Effector memory CD4-positive, alpha-beta T cell (primary cell): ENCODE measurements around the gene UQCC3.

ENCODE experiments used
- DNase-seq, 3 donors: peaks; one replicate each; pipeline ENCODE4 v3.0.0-alpha.2; 2020
- H3K27ac ChIP-seq: 2 replicates; pipeline ENCODE4 v1.7.0; 2013; ENCODE audit warnings: mild to moderate bottlenecking, low read length, moderate library complexity; ENCODE audit not compliant: insufficient read depth, poor library complexity, severe bottlenecking
- H3K27me3 ChIP-seq: replicated peaks from 2 replicates; pipeline ENCODE4 v1.7.0; 2013; ENCODE audit warnings: mild to moderate bottlenecking, low read length; ENCODE audit not compliant: insufficient read depth, control insufficient read depth, poor library complexity, severe bottlenecking
- H3K36me3 ChIP-seq: 2 replicates; pipeline ENCODE4 v1.7.0; 2013; ENCODE audit warnings: mild to moderate bottlenecking, low read length, moderate library complexity; ENCODE audit not compliant: control insufficient read depth, insufficient read depth
- H3K4me1 ChIP-seq: 2 replicates; pipeline ENCODE4 v1.7.0; 2013; ENCODE audit warnings: low read length, mild to moderate bottlenecking; ENCODE audit not compliant: control insufficient read depth, insufficient read depth, poor library complexity, severe bottlenecking
- H3K4me3 ChIP-seq: 2 replicates; pipeline ENCODE4 v1.7.0; 2013; ENCODE audit warnings: low read length, low read depth, mild to moderate bottlenecking; ENCODE audit not compliant: insufficient read depth, poor library complexity, severe bottlenecking
- H3K9me3 ChIP-seq: 2 replicates; pipeline ENCODE4 v1.7.0; 2013; ENCODE audit warnings: mild to moderate bottlenecking, low read length, moderate library complexity; ENCODE audit not compliant: control insufficient read depth
- total RNA-seq, 3 donors: gene quantifications; one replicate each; lab custom pipeline; 2026; lab: John Stamatoyannopoulos, UW

UQCC3 gene, protein sequence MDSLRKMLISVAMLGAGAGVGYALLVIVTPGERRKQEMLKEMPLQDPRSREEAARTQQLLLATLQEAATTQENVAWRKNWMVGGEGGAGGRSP
- 4.2 to 6.6 (median 5.2) reads per million in 3 donors for total RNA-seq

GRCh38 chr11:62671608-62672389, at the start of gene UQCC3, which contains the start of gene LBHD1:
Gene UQCC3 (plus strand): TSS chr11:62671673. CDS start chr11:62671746, 73 bp downstream.
Gene LBHD1 (minus strand): TSS chr11:62672267. CDS start chr11:62670031, 2,236 bp downstream.
- H3K36me3 ChIP-seq, result peaks cover 10% of the 10 kb centered on the region
- DNase-seq, result peak; percentile 49 to 57 (median 52)
- H3K27me3 ChIP-seq, result no peaks in the 10 kb centered on the region
- peak within 1 kb of the TSS; percentile 82 for H3K4me3 ChIP-seq
- peak within 1 kb of the TSS; percentile 67 for H3K27ac ChIP-seq
- peaks cover 22% of the 10 kb centered on the region for H3K4me1 ChIP-seq
- H3K9me3 ChIP-seq, result no peaks in the 10 kb centered on the region

DNA sequence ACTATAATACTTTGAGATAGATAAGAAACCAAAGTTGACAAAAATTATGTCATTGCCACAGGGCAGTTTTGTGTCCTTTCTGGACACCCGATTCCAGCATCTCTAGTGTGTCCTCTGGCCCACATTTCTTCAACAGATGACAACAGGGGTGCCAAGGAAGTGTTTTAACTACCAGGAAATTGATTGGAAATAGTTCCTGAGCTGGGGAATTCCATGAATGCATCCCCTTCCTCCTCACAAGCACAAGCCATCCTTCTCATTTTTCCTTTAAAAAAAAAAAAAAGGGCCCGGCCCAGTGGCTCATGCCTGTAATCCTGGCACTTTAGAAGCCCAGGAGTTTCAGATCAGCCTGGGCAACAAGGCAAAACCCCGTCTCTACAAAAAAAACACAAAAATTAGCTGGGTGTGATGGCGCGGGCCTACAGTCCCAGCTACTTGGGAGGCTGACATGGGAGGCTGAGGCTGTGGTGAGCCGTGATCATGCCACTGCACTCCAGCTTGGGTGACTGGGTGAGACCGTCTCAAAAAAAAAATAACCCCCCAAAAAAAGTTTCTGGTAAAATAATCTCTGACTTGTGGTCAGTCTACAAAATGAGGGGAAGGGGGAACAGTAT, 48.9 kb upstream of the UQCC3 start:
- Histone ChIP-seq H3K36me3 (peaks cover 18% of the 10 kb centered on the region), H3K4me3 (no peak overlapping the region), H3K9me3 (no peaks in the 10 kb centered on the region), H3K4me1 (peaks cover 10% of the 10 kb centered on the region), H3K27ac (peak overlapping the region; percentile 82), H3K27me3 (no peaks in the 10 kb centered on the region)
- DNase-seq, result no peak

DNA sequence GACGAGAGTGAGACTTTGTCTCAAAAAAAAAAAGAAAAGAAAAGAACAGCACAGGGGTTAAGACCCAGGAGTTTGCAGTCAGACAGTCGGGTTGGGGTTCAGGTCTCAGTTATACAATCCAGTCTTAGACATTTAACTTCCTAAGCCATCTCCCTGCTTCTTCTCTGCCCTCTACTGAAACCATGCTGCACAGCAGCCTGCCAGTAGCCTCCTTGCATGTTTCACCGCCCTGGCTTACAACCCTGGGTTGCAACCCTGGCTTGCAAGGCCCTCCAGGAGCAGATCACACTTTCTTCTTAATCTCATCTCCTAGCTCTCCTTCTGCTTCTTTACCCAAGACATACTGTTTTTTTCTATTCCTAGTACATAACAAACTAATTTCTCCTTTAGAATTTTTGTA, 43.8 kb upstream of the UQCC3 start:
- H3K27me3 ChIP-seq, result no peaks in the 10 kb centered on the region
- no peak for DNase-seq
- H3K4me3 ChIP-seq, result no peak overlapping the region
- no peaks in the 10 kb centered on the region for H3K4me1 ChIP-seq
- no peaks in the 10 kb centered on the region for H3K9me3 ChIP-seq
- H3K36me3 ChIP-seq, result peaks cover 67% of the 10 kb centered on the region
- no peak overlapping the region for H3K27ac ChIP-seq

DNA sequence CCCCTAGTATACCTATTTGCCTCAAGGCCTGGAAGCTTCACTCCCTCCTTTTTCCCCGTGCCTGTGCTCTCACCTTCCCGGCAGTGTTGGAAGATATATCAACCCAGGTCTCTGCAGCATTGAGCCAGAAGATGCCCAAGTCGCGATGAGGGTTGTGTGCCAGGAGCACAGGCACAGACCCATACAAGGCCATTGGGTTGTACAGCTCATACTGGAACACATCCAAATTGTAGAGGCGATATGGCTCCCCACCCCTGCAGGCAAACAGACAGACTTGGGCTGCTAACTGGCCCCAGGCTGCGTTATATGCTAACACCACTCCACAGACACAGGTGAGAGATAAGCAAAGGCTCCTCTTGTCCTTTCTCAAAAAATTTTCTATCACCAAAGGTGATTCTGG, 39.0 kb upstream of the UQCC3 start:
- H3K36me3 ChIP-seq, result peaks cover 76% of the 10 kb centered on the region

DNA sequence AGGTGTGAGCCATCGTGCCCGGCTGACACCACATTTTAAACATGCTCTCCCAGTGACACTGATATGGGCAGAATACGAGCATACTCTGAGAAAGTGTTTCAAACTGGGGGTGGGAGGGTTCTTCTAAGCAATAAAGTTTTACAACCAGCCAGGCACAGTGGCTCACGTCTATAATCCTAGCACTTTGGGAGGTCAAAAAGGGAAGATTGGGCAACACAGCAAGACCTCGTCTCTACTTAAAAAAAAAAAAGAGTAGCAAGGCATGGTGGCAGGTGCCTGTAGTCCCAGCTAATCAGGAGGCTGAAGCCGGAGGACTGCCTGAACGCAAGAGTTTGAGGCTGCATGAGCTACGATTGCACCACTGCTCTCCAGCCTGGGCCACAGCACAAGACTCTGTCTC, 27.3 kb upstream of the UQCC3 start:
- no peak for DNase-seq
- no peak overlapping the region for H3K27ac ChIP-seq
- H3K27me3 ChIP-seq, result no peaks in the 10 kb centered on the region
- H3K36me3 ChIP-seq, result peaks cover 19% of the 10 kb centered on the region
- H3K9me3 ChIP-seq, result no peaks in the 10 kb centered on the region
- H3K4me3 ChIP-seq, result no peak overlapping the region
- H3K4me1 ChIP-seq, result peaks cover 7% of the 10 kb centered on the region

More for the DNA sequence above, 39.0 kb upstream of the UQCC3 start:
- DNase-seq, result no peak
- Histone ChIP-seq H3K27me3 (no peaks in the 10 kb centered on the region), H3K4me3 (no peak overlapping the region), H3K27ac (no peak overlapping the region), H3K9me3 (no peaks in the 10 kb centered on the region), H3K4me1 (peaks cover 4% of the 10 kb centered on the region)

GRCh38 chr11:62645671-62645945, 25.9 kb upstream of the UQCC3 start:
- Histone ChIP-seq H3K4me1 (peaks cover 7% of the 10 kb centered on the region), H3K27ac (peak overlapping the region; percentile 93), H3K4me3 (peak overlapping the region; percentile 74), H3K9me3 (no peaks in the 10 kb centered on the region), H3K27me3 (no peaks in the 10 kb centered on the region), H3K36me3 (peaks cover 22% of the 10 kb centered on the region)
- DNase-seq, result no peak

DNA sequence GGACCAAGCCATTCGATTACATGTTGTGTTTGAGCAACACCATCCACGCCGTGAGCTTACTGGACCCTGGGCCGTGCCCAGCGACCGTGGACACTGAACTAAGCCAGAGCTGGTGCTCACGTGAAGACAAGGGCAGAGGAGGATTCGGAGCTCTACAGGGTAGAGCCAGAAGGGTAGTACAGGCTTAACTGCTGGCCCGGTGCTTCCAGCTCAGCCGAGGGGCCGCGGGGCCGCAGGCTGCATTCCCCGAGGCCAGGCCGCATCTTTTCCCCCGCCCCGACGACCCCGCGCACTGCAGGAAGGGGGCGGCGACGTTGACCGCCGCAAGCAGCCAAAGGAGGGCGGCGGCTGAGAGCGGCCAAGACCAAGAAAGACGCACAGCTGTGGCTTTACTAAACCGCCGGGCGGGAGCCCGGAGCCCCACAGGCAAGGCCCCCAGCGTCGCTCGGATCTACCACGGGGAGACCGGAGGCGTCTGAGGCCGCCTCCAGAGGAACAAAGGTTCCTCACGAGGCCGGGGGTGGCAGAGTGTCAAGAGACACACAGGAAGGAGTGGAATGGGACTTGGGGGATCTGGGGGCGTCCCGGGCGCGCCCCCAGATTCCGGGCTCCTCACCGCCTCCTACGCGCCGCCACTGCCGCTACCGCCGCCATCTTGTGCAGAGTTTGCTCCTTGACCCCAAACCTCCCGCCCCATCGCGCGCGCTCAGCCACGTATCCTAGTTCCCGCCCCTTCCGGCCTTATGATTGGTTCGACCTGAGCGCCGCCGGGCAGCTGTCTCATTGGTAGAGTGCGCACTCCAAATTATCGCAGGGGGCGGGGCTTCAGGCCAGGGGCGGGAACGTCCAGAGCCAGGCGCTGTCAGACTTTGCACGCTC, 25.3 kb upstream of the UQCC3 start, which contains the start of gene GANAB:
Gene GANAB (minus strand): TSS at position 668 of the 879 bp plus-strand sequence. CDS start 14 bp downstream, at position 654.
- peak; percentile 96 to 98 (median 97) for DNase-seq
- H3K4me3 ChIP-seq, result peak within 1 kb of the TSS; percentile 74
- peaks cover 22% of the 10 kb centered on the region for H3K36me3 ChIP-seq
- no peaks in the 10 kb centered on the region for H3K9me3 ChIP-seq
- H3K4me1 ChIP-seq, result peaks cover 7% of the 10 kb centered on the region
- H3K27me3 ChIP-seq, result no peaks in the 10 kb centered on the region
- H3K27ac ChIP-seq, result peak within 1 kb of the TSS; percentile 93

GRCh38 chr11:62646825-62647608, 24.5 kb upstream of the UQCC3 start:
- Histone ChIP-seq H3K36me3 (peaks cover 22% of the 10 kb centered on the region), H3K27ac (peak overlapping the region; percentile 6), H3K4me1 (peaks cover 12% of the 10 kb centered on the region), H3K9me3 (no peaks in the 10 kb centered on the region), H3K27me3 (no peaks in the 10 kb centered on the region), H3K4me3 (no peak overlapping the region)
- no peak for DNase-seq

- no peak overlapping the region for H3K4me3 ChIP-seq
- H3K27ac ChIP-seq, result no peak overlapping the region
- peaks cover 19% of the 10 kb centered on the region for H3K36me3 ChIP-seq
- DNase-seq, result no peak
- H3K4me1 ChIP-seq, result peaks cover 12% of the 10 kb centered on the region
- H3K9me3 ChIP-seq, result no peaks in the 10 kb centered on the region
- H3K27me3 ChIP-seq, result no peaks in the 10 kb centered on the region
Observed at GRCh38 chr11:62647609-62648005, 23.9 kb upstream of the UQCC3 start.
